GM12878 (cell line): ENCODE data around the gene PACSIN3.

Experiments
- CTCF ChIP-seq, 3 experiments: IDR thresholded peaks in 2 of 3; conservative IDR thresholded peaks in 1 of 3; 2 replicates each; pipeline ENCODE4 v1.5.1; 2011; ENCODE audit warnings: low read depth in 3 of 3, low read length in 3 of 3, mild to moderate bottlenecking in 3 of 3, control low read depth in 2 of 3, moderate library complexity in 2 of 3, inconsistent platforms in 1 of 3, mixed read lengths in 1 of 3; ENCODE audit not compliant: control insufficient read depth in 2 of 3, insufficient read depth in 1 of 3; ENCODE audit errors: extremely low read depth in 1 of 3
- REST ChIP-seq: IDR thresholded peaks from 2 replicates; pipeline ENCODE4 v1.6.1; 2012; ENCODE audit warnings: mild to moderate bottlenecking, low read depth, low read length

GRCh38 chr11:47176328-47177228 is 9.7 kb downstream of the PACSIN3 start, which contains the start of gene ARFGAP2:
- TF ChIP-seq REST = 0 out of 2 replicates have a peak, but pooled peaks have one; percentile 9
- TF ChIP-seq CTCF (IDR thresholded peaks at IDR 0.05 in 2 of 3, conservative IDR thresholded peaks at IDR 0.05 in 1 of 3; ENCODE audit: control insufficient read depth in 2 of 3, extremely low read depth in 1 of 3, insufficient read depth in 1 of 3, low read depth in 3 of 3, low read length in 3 of 3) = no peak
